Measurements from ENCODE around the gene WWOX. TPM values are rescaled to one million over a fixed set of nuclear protein-coding genes. Genes with fewer than 3 reads are reported as not detected.

The WWOX gene
- total RNA-seq, 6 donors from 2014 or later: 18.7 to 167 (median 31.0) TPM

DNA sequence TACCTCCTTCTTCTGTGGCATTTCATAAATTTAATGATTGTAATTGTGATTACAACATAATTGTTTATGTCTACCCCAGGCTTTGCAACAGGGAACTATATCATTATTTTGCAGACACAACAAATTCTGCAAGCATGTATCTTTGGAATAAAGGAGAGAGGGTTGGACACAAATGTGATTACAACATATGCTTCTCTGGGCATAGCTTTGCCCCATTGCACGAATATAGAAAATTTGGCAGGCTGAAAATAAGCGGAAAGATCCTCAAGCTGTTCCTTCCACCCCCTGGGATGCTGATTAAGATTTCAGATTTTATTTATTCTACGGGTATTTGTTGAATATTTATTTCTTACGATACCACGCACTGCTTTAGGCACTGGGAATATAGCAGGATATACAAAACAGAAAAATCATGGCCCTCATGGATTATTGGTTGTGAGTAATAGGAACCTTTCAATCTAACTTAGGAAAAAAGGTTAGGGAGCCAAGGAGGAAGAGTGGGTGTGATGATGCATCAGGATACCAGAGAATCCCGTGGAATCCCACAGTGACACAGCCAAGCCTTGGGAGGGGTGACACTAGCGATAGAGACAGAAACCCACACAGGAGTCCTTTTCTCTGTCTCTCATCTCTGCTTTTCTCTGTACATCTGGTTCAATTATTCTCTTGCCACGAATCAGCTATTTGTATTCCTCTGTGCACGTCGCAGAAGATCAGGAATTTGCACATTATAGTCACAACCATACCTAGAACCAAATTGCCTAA, 980.4 kb downstream of the WWOX start:
- 89 to 92% methylated on average over 10 of the region's 10 CpGs for WGBS, 2 donors
- DNase-seq (no peak), ATAC-seq (ENCODE audit: low FRiP score in 2 of 2) (no peak)
- Histone ChIP-seq H3K4me1 (no peaks in the 10 kb centered on the region), H3K4me3 (no peak overlapping the region), H3K9me3 (no peaks in the 10 kb centered on the region), H3K27ac (no peak overlapping the region), H3K36me3 (no peaks in the 10 kb centered on the region), H3K27me3 (no peaks in the 10 kb centered on the region)
- TF ChIP-seq EP300 (IDR thresholded peaks at IDR 0.05) (no peak), POLR2A (IDR thresholded peaks at IDR 0.05) (no peak), POLR2AphosphoS5 (IDR thresholded peaks at IDR 0.05) (no peak)
- TF ChIP-seq, protein P1, sequence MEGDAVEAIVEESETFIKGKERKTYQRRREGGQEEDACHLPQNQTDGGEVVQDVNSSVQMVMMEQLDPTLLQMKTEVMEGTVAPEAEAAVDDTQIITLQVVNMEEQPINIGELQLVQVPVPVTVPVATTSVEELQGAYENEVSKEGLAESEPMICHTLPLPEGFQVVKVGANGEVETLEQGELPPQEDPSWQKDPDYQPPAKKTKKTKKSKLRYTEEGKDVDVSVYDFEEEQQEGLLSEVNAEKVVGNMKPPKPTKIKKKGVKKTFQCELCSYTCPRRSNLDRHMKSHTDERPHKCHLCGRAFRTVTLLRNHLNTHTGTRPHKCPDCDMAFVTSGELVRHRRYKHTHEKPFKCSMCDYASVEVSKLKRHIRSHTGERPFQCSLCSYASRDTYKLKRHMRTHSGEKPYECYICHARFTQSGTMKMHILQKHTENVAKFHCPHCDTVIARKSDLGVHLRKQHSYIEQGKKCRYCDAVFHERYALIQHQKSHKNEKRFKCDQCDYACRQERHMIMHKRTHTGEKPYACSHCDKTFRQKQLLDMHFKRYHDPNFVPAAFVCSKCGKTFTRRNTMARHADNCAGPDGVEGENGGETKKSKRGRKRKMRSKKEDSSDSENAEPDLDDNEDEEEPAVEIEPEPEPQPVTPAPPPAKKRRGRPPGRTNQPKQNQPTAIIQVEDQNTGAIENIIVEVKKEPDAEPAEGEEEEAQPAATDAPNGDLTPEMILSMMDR (IDR thresholded peaks at IDR 0.05): no peak

DNA sequence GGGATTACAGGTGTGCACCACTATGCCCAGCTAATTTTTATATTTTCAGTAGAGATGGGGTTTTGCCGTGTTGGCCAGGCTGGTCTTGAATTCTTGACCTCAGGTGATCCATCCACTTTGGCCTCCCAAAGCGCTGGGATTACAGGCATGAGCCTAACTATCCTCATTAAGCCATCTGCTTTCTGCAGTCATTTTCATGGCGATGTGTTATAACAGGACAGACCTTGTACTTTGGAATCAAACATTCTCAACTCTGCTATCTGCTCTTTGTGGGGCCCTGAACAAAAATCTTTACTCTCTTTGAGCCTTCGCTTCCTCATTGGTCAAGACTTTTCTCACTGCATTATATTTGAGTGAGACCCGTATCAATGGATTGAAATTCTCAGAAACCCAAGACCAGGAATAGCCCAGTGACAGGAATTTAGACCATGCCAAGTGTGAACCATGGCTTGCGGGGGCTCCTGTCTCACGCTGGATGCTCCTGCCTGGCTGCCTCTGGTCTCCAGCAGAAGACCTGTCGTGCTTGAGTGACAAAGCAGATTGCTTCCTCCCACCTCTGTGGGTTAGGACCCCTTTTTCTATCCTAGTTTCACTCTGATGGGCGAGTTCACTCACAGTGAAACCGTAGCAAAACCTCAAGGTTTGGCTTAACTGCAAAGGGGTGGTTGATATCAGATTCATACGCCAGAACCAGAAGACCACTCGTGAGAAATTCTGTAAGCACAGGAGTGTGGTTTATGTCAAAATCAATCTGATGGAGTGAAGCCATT, 982.0 kb downstream of the WWOX start:
- WGBS, 2 donors: 89 to 92% methylated on average over 12 of the region's 12 CpGs
- no peak for ATAC-seq (ENCODE audit: low FRiP score in 2 of 2)

DNA sequence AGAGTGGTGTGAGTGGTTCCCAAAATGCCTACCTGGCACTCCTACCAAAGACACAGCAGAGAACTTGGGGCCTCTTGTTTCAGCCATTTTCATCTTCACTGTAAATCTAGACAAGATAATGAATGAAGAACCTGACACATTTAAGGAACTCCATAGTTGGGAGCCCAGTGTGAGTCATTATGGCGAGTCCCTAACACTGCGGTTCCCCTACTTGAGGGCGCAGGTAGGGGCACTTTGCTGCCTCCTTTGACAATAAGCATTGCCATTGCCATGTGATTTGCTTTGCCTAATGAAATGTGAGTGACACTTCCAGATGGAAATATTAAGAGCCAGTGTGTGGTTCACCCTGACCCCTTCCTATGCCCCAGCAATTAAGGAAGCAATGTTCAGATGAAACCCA, 983.5 kb downstream of the WWOX start:
- TF ChIP-seq POLR2A (IDR thresholded peaks at IDR 0.05): no peak
- TF ChIP-seq EP300 (IDR thresholded peaks at IDR 0.05): no peak
- TF ChIP-seq POLR2AphosphoS5 (IDR thresholded peaks at IDR 0.05): no peak
- TF ChIP-seq, protein P1 (IDR thresholded peaks at IDR 0.05): no peak
- 84 to 87% methylated on average over 3 of the region's 3 CpGs for WGBS, 2 donors
- ATAC-seq (ENCODE audit: low FRiP score in 2 of 2): no peak
- no peaks in the 10 kb centered on the region for H3K36me3 ChIP-seq
- H3K9me3 ChIP-seq: no peaks in the 10 kb centered on the region
- H3K27me3 ChIP-seq: no peaks in the 10 kb centered on the region
- H3K4me1 ChIP-seq: no peaks in the 10 kb centered on the region
- H3K27ac ChIP-seq: no peak overlapping the region
- no peak for DNase-seq
- no peak overlapping the region for H3K4me3 ChIP-seq

More for the DNA sequence above, 982.0 kb downstream of the WWOX start:
- Histone ChIP-seq H3K4me3 (no peak overlapping the region), H3K27me3 (no peaks in the 10 kb centered on the region), H3K4me1 (no peaks in the 10 kb centered on the region), H3K36me3 (no peaks in the 10 kb centered on the region), H3K9me3 (no peaks in the 10 kb centered on the region), H3K27ac (no peak overlapping the region)
- TF ChIP-seq POLR2AphosphoS5 (IDR thresholded peaks at IDR 0.05) (no peak), POLR2A (IDR thresholded peaks at IDR 0.05) (no peak), EP300 (IDR thresholded peaks at IDR 0.05) (no peak)
- TF ChIP-seq, protein P1 (IDR thresholded peaks at IDR 0.05): no peak
- no peak for DNase-seq

DNA sequence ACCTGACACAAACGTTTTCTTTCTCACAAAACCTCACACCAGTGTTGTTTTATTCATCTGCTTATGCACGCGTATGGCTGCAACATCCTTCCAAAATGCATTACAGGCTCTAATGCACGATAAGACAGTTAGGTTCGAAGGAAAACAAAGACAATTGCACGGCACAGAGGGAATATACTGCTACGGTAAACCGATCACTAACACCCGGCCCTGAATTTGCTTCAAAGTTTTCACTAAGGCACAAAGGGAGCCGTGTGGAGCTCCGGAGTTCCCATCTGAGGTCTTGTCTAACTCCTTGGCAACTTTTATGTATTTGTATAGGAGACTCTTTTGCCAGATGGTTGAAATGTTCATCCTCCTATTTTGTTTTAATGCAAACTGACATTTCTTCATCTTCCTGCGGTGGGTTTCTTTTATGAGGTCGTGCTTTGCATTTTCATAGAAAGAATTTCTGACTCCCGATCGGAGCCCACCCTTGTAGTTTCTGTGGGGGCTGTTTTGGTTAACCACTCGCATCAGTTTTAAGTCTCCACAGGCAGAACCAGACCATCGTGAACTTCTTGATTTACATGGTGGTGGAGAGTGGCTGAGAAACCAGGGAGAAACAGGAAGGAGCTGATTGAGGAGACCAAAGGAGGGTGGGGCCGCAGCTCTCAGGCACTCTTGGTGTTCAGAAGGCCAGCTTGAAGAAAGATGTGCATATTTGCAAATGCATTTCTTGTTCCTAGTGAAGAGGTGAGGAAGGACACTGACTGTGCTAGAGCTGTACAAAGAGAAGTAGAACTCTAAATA, 984.2 kb downstream of the WWOX start:
- no peak overlapping the region for H3K4me3 ChIP-seq
- H3K4me1 ChIP-seq: no peaks in the 10 kb centered on the region
- H3K27ac ChIP-seq: no peak overlapping the region
- TF ChIP-seq POLR2A (IDR thresholded peaks at IDR 0.05) (no peak), POLR2AphosphoS5 (IDR thresholded peaks at IDR 0.05) (no peak), EP300 (IDR thresholded peaks at IDR 0.05) (no peak)
- TF ChIP-seq, protein P1 (IDR thresholded peaks at IDR 0.05): no peak
- DNase-seq (no peak), ATAC-seq (ENCODE audit: low FRiP score in 2 of 2) (peak in 1 of 2 donors; percentile 43)
- no peaks in the 10 kb centered on the region for H3K9me3 ChIP-seq
- WGBS, 2 donors: 83 to 89% methylated on average over 18 of the region's 18 CpGs
- H3K36me3 ChIP-seq: no peaks in the 10 kb centered on the region
- no peaks in the 10 kb centered on the region for H3K27me3 ChIP-seq
